NT2/D1 (cell line): ENCODE data around the gene ABHD10.

Experiments used
- YY1 ChIP-seq: IDR thresholded peaks from 2 replicates; pipeline ENCODE4 v1.6.1; 2011; ENCODE audit not compliant: insufficient read length, insufficient read depth
- ZNF274 ChIP-seq: IDR thresholded peaks from 2 replicates; pipeline ENCODE4 v1.6.1; 2011; ENCODE audit warnings: mild to moderate bottlenecking, low read depth, low read length

DNA sequence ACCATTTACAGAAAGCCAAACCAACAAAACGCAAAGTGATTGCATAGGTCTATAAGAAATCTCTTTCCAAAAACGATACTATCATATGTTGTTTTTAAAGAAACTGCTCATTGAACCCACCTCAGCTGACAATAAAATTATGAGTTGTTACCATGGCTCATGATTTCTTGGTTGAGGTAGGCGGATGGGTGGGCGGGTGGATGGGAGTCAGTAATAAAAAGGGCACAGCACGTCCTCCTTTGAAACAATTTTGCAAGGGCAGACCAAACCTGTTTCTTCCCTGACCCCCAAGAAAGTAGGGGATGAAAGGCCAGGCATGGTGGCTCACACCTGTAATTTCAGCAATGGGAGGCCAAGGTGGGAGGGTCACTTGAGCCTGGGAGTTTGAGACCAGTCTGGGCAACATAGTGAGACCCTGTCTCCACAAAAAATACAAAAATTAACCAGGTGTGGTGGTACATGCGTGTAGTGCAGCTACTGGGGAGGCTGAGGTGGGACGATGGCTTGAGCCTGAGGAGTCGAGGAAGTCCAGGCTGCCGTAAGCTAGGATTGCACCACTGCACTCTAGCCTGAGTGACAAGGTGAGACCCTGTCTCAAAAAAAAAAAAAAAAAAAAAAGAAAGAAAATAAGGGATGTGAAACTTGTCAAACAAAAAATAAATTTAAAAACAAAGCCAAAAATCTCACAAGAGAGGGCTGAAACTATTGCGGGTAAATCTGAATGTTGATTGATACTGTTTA is 2.1 kb downstream of the ABHD10 start:
- no peak for TF ChIP-seq YY1
- no peak for TF ChIP-seq ZNF274
